ENCODE data around the gene BSDC1.
"Not testable (repeated sequence)": the region's sequence is repeated elsewhere in the genome, so short reads cannot be mapped to it uniquely, and the experiment has no call there.

Gene BSDC1

GRCh38 chr1:32376199-32376598 lies 18.0 kb downstream of the BSDC1 start:
- Mint-ChIP-seq H3K27me3 (no peaks in the 10 kb centered on the region), H3K9me3 (no peaks in the 10 kb centered on the region), H3K4me3 (no peak overlapping the region), H3K27ac (no peak overlapping the region), H3K36me3 (ENCODE audit: low read depth) (peaks cover 42% of the 10 kb centered on the region), H3K4me1 (ENCODE audit: low read depth) (peaks cover 17% of the 10 kb centered on the region)

GRCh38 chr1:32373996-32374592 lies 20.1 kb downstream of the BSDC1 start:
- no peak overlapping the region for H3K4me3 Mint-ChIP-seq
- no peaks in the 10 kb centered on the region for H3K27me3 Mint-ChIP-seq
- peaks cover 17% of the 10 kb centered on the region for H3K4me1 Mint-ChIP-seq (ENCODE audit: low read depth)
- H3K9me3 Mint-ChIP-seq: no peaks in the 10 kb centered on the region
- H3K27ac Mint-ChIP-seq: no peak overlapping the region
- peaks cover 32% of the 10 kb centered on the region for H3K36me3 Mint-ChIP-seq (ENCODE audit: low read depth)

- no peak overlapping the region for H3K4me3 Mint-ChIP-seq
- H3K27me3 Mint-ChIP-seq: no peaks in the 10 kb centered on the region
- H3K9me3 Mint-ChIP-seq: no peaks in the 10 kb centered on the region
- peaks cover 26% of the 10 kb centered on the region for H3K36me3 Mint-ChIP-seq (ENCODE audit: low read depth)
- H3K4me1 Mint-ChIP-seq (ENCODE audit: low read depth): peaks cover 17% of the 10 kb centered on the region
- no peak overlapping the region for H3K27ac Mint-ChIP-seq
Observed at GRCh38 chr1:32372149-32372756, 22.0 kb downstream of the BSDC1 start.

GRCh38 chr1:32367912-32368635 lies 26.2 kb downstream of the BSDC1 start:
- no peaks in the 10 kb centered on the region for H3K27me3 Mint-ChIP-seq
- no peaks in the 10 kb centered on the region for H3K9me3 Mint-ChIP-seq
- peaks cover 27% of the 10 kb centered on the region for H3K36me3 Mint-ChIP-seq (ENCODE audit: low read depth)
- no peak overlapping the region for H3K4me3 Mint-ChIP-seq
- H3K4me1 Mint-ChIP-seq (ENCODE audit: low read depth): peaks cover 16% of the 10 kb centered on the region
- no peak overlapping the region for H3K27ac Mint-ChIP-seq

- H3K4me1 Mint-ChIP-seq (ENCODE audit: low read depth): peaks cover 13% of the 10 kb centered on the region
- no peaks in the 10 kb centered on the region for H3K9me3 Mint-ChIP-seq
- H3K4me3 Mint-ChIP-seq: no peak overlapping the region
- H3K27me3 Mint-ChIP-seq: no peaks in the 10 kb centered on the region
- no peak overlapping the region for H3K27ac Mint-ChIP-seq
- H3K36me3 Mint-ChIP-seq (ENCODE audit: low read depth): peaks cover 30% of the 10 kb centered on the region
Observed at GRCh38 chr1:32365445-32365844, 28.8 kb downstream of the BSDC1 start.

GRCh38 chr1:32364836-32365235 lies 29.4 kb downstream of the BSDC1 start:
- peaks cover 19% of the 10 kb centered on the region for H3K4me1 Mint-ChIP-seq (ENCODE audit: low read depth)
- no peaks in the 10 kb centered on the region for H3K9me3 Mint-ChIP-seq
- H3K4me3 Mint-ChIP-seq: no peak overlapping the region
- H3K27me3 Mint-ChIP-seq: no peaks in the 10 kb centered on the region
- peaks cover 30% of the 10 kb centered on the region for H3K36me3 Mint-ChIP-seq (ENCODE audit: low read depth)
- no peak overlapping the region for H3K27ac Mint-ChIP-seq

GRCh38 chr1:32363713-32364112 lies 30.5 kb downstream of the BSDC1 start:
- H3K36me3 Mint-ChIP-seq (ENCODE audit: low read depth): peaks cover 21% of the 10 kb centered on the region
- H3K4me1 Mint-ChIP-seq (ENCODE audit: low read depth): peaks cover 24% of the 10 kb centered on the region
- H3K9me3 Mint-ChIP-seq: no peaks in the 10 kb centered on the region
- H3K27ac Mint-ChIP-seq: no peak overlapping the region
- no peaks in the 10 kb centered on the region for H3K27me3 Mint-ChIP-seq
- no peak overlapping the region for H3K4me3 Mint-ChIP-seq

GRCh38 chr1:32362474-32363313 lies 31.5 kb downstream of the BSDC1 start, which contains the start of the genes FAM229A and TSSK3:
Gene FAM229A, minus strand, starts transcription at chr1:32362485. Its CDS starts 394 bp downstream, at chr1:32362091.
Gene TSSK3, plus strand, starts transcription at chr1:32362539. Its CDS starts 163 bp downstream, at chr1:32362702.
- Mint-ChIP-seq H3K9me3 (no peaks in the 10 kb centered on the region), H3K4me3 (no peak within 1 kb of the TSS), H3K36me3 (ENCODE audit: low read depth) (peaks cover 18% of the 10 kb centered on the region), H3K27ac (no peak within 1 kb of the TSS), H3K27me3 (no peaks in the 10 kb centered on the region), H3K4me1 (ENCODE audit: low read depth) (peaks cover 24% of the 10 kb centered on the region)

GRCh38 chr1:32361674-32362473 lies 32.4 kb downstream of the BSDC1 start:
- Mint-ChIP-seq H3K4me3 (no peak overlapping the region), H3K9me3 (no peaks in the 10 kb centered on the region), H3K27ac (no peak overlapping the region), H3K27me3 (no peaks in the 10 kb centered on the region), H3K4me1 (ENCODE audit: low read depth) (peaks cover 24% of the 10 kb centered on the region), H3K36me3 (ENCODE audit: low read depth) (peaks cover 18% of the 10 kb centered on the region)

- Mint-ChIP-seq H3K4me3 (no peak overlapping the region), H3K27me3 (no peaks in the 10 kb centered on the region), H3K27ac (no peak overlapping the region), H3K9me3 (no peaks in the 10 kb centered on the region), H3K36me3 (ENCODE audit: low read depth) (peaks cover 18% of the 10 kb centered on the region), H3K4me1 (ENCODE audit: low read depth) (peaks cover 24% of the 10 kb centered on the region)
Observed at GRCh38 chr1:32361308-32361673, 33.0 kb downstream of the BSDC1 start.

- H3K4me1 Mint-ChIP-seq (ENCODE audit: low read depth): peaks cover 27% of the 10 kb centered on the region
- H3K27me3 Mint-ChIP-seq: no peaks in the 10 kb centered on the region
- H3K36me3 Mint-ChIP-seq (ENCODE audit: low read depth): peaks cover 15% of the 10 kb centered on the region
- H3K4me3 Mint-ChIP-seq: no peak overlapping the region
- H3K27ac Mint-ChIP-seq: no peak overlapping the region
- no peaks in the 10 kb centered on the region for H3K9me3 Mint-ChIP-seq
Observed at GRCh38 chr1:32358435-32358834, 35.8 kb downstream of the BSDC1 start.

- Mint-ChIP-seq H3K4me1 (ENCODE audit: low read depth) (peaks cover 31% of the 10 kb centered on the region), H3K27ac (no peak overlapping the region), H3K36me3 (ENCODE audit: low read depth) (peaks cover 8% of the 10 kb centered on the region), H3K9me3 (no peaks in the 10 kb centered on the region), H3K4me3 (no peak overlapping the region), H3K27me3 (no peaks in the 10 kb centered on the region)
Observed at GRCh38 chr1:32357614-32358013, 36.6 kb downstream of the BSDC1 start.

- H3K27ac Mint-ChIP-seq: peak overlapping the region; percentile 47
- H3K4me1 Mint-ChIP-seq (ENCODE audit: low read depth): peaks cover 31% of the 10 kb centered on the region
- no peak overlapping the region for H3K4me3 Mint-ChIP-seq
- no peaks in the 10 kb centered on the region for H3K27me3 Mint-ChIP-seq
- H3K9me3 Mint-ChIP-seq: no peaks in the 10 kb centered on the region
- H3K36me3 Mint-ChIP-seq (ENCODE audit: low read depth): peaks cover 4% of the 10 kb centered on the region
Observed at GRCh38 chr1:32356478-32356877, 37.8 kb downstream of the BSDC1 start.

GRCh38 chr1:32355778-32356177 lies 38.5 kb downstream of the BSDC1 start:
- not testable (repeated sequence) for H3K27me3 Mint-ChIP-seq; H3K9me3 Mint-ChIP-seq; H3K4me3 Mint-ChIP-seq; H3K36me3 Mint-ChIP-seq (ENCODE audit: low read depth); H3K27ac Mint-ChIP-seq
- peaks cover 32% of the 10 kb centered on the region for H3K4me1 Mint-ChIP-seq (ENCODE audit: low read depth)

Data from stimulated activated naive CD8-positive, alpha-beta T cell treated with anti-CD3 and anti-CD28 coated beads, Interleukin-15, Interleukin-2, amounts not matched to agents 100 ng/mL and 50 ng/mL, for 24 hours (primary cell).